GM12878 (cell line): ENCODE measurements around the gene OLFML3. TPM values are rescaled to one million over a fixed set of nuclear protein-coding genes. Genes with fewer than 3 reads are reported as not detected.

ENCODE experiments used
- ATAC-seq: fragments of 200-7000 bp; cut with Tn5 transposase; 3 replicates; pipeline ENCODE4 v1.9.1; 2020; ENCODE audit warnings: mild to moderate bottlenecking, moderate library complexity
- BruUV-seq: library from RNA; stranded (reverse); fragments of 400-500 nt; replicated peaks from 2 replicates; lab custom pipeline; 2021; lab: Mats Ljungman, UMichigan
- CTCF ChIA-PET: fragments of 300-600 bp; sonication (Branson Sonifier 250); formaldehyde crosslinking; extraction: SDS; loops from one replicate; lab custom pipeline; 2021; ENCODE audit warnings: inconsistent platforms; lab: Yijun Ruan, JAX
- POLR2A ChIA-PET: fragments of 350-600 bp; formaldehyde crosslinking; extraction: SDS; loops from one replicate; lab custom pipeline; 2021; ENCODE audit warnings: inconsistent platforms; lab: Charles Lee
- RAD21 ChIA-PET: fragments of 300-600 bp; sonication (Branson Sonifier 250); formaldehyde crosslinking; loops from one replicate; lab custom pipeline; 2023; ENCODE audit warnings: antibody characterized with exemption; ENCODE audit not compliant: unreplicated experiment; lab: Charles Lee
- SMC1A ChIA-PET: fragments of 300-600 bp; sonication (Branson Sonifier 250); formaldehyde crosslinking; loops from one replicate; lab custom pipeline; 2023; ENCODE audit not compliant: unreplicated experiment, uncharacterized antibody; lab: Charles Lee
- DNase-seq: peaks from one replicate; pipeline ENCODE4 v3.0.0-alpha.2; 2011; ENCODE audit warnings: low read depth, low spot score
- FAIRE-seq: peaks from 3 replicates; lab custom pipeline; 2011; peaks lifted over from hg19 to GRCh38; lab: Jason Lieb, UNC
- H2AFZ ChIP-seq: 2 replicates; pipeline ENCODE4 v1.6.0; 2011; ENCODE audit warnings: low read depth, low read length, control low read depth; ENCODE audit not compliant: control insufficient read depth
- H3K27ac ChIP-seq: 2 replicates; pipeline ENCODE4 v1.5.1; 2011; ENCODE audit warnings: control low read depth; ENCODE audit not compliant: control insufficient read depth, insufficient read depth
- H3K27me3 ChIP-seq, 2 experiments: replicated peaks in 1 of 2; 2 replicates each; pipeline versions ENCODE4 v1.6.0 to v1.6.1; 2011; ENCODE audit warnings: low read length in 1 of 2; ENCODE audit not compliant: control insufficient read depth in 2 of 2, insufficient read depth in 2 of 2
- H3K36me3 ChIP-seq, 2 experiments: 2 replicates each; pipeline ENCODE4 v1.5.1; 2011; ENCODE audit warnings: low read length in 1 of 2; ENCODE audit not compliant: control insufficient read depth in 2 of 2, insufficient read depth in 2 of 2
- H3K4me1 ChIP-seq: 2 replicates; pipeline ENCODE4 v1.6.1; 2011; ENCODE audit warnings: mild to moderate bottlenecking, low read length, moderate library complexity, mixed read lengths; ENCODE audit not compliant: control insufficient read depth, insufficient read depth
- H3K4me2 ChIP-seq: 2 replicates; pipeline ENCODE4 v1.6.0; 2011; ENCODE audit warnings: control low read depth; ENCODE audit not compliant: control insufficient read depth, insufficient read depth
- H3K4me3 ChIP-seq: fragments of 200-600 bp; sonication (generic); 2 replicates; pipeline ENCODE4 v1.5.1; 2016
- H3K79me2 ChIP-seq: 2 replicates; pipeline ENCODE4 v1.6.0; 2011; ENCODE audit warnings: low read length; ENCODE audit not compliant: control insufficient read depth, insufficient read depth
- H3K9ac ChIP-seq: 2 replicates; pipeline ENCODE4 v1.8.0; 2011; ENCODE audit warnings: low read length, control low read depth, mixed read lengths; ENCODE audit not compliant: control insufficient read depth, insufficient read depth
- H3K9me3 ChIP-seq: replicated peaks from 3 replicates; pipeline ENCODE4 v1.5.1; 2011; ENCODE audit warnings: mild to moderate bottlenecking, low read length; ENCODE audit not compliant: control insufficient read depth, insufficient read depth
- H4K20me1 ChIP-seq: 2 replicates; pipeline ENCODE4 v1.6.0; 2011; ENCODE audit not compliant: control insufficient read depth, insufficient read depth
- ATF2 ChIP-seq: IDR thresholded peaks from 2 replicates; pipeline ENCODE4 v1.6.1; 2012; ENCODE audit warnings: low read length, inconsistent platforms
- CHD1 ChIP-seq: IDR thresholded peaks from 2 replicates; pipeline ENCODE4 v1.6.1; 2012; ENCODE audit warnings: low read depth, low read length, improper control_type of control experiment
- CTCF ChIP-seq, 3 experiments: IDR thresholded peaks in 2 of 3; conservative IDR thresholded peaks in 1 of 3; 2 replicates each; pipeline ENCODE4 v1.5.1; 2011; ENCODE audit warnings: low read depth in 3 of 3, low read length in 3 of 3, mild to moderate bottlenecking in 3 of 3, control low read depth in 2 of 3, moderate library complexity in 2 of 3, inconsistent platforms in 1 of 3, mixed read lengths in 1 of 3; ENCODE audit not compliant: control insufficient read depth in 2 of 3, insufficient read depth in 1 of 3; ENCODE audit errors: extremely low read depth in 1 of 3
- EZH2 ChIP-seq: IDR thresholded peaks from 2 replicates; pipeline ENCODE4 v1.6.1; 2012; ENCODE audit warnings: low read depth, mild to moderate bottlenecking, control low read depth, inconsistent platforms, low read length, borderline replicate concordance; ENCODE audit not compliant: control insufficient read depth
- MXI1 ChIP-seq: fragments of 150-350 bp; IDR thresholded peaks from 2 replicates; pipeline ENCODE4 v1.6.1; 2011; ENCODE audit warnings: low read depth, mild to moderate bottlenecking, inconsistent platforms, low read length, improper control_type of control experiment
- NFIC ChIP-seq: IDR thresholded peaks from 2 replicates; pipeline ENCODE4 v1.6.1; 2012; ENCODE audit warnings: low read depth, mild to moderate bottlenecking, inconsistent platforms, low read length, moderate library complexity
- NFYA ChIP-seq: IDR thresholded peaks from 2 replicates; pipeline ENCODE4 v1.6.1; 2011; ENCODE audit warnings: low read depth, mild to moderate bottlenecking, low read length, improper control_type of control experiment, borderline replicate concordance
- RAD21 ChIP-seq: IDR thresholded peaks from 2 replicates; pipeline ENCODE4 v1.6.1; 2011; ENCODE audit warnings: mild to moderate bottlenecking, low read depth, low read length, moderate library complexity; ENCODE audit not compliant: insufficient read depth
- SMARCA5 ChIP-seq: fragments of 450-650 bp; IDR thresholded peaks from 2 replicates; pipeline ENCODE4 v1.6.1; 2017; ENCODE audit warnings: mild to moderate bottlenecking
- SUPT20H ChIP-seq: IDR thresholded peaks from 2 replicates; pipeline ENCODE4 v1.6.1; 2011; ENCODE audit warnings: low read depth, mild to moderate bottlenecking, low read length, moderate library complexity, borderline replicate concordance; ENCODE audit not compliant: control insufficient read depth
- TARDBP ChIP-seq: IDR thresholded peaks from 2 replicates; pipeline ENCODE4 v1.6.1; 2016; ENCODE audit warnings: borderline replicate concordance
- TCF3 ChIP-seq: IDR thresholded peaks from 2 replicates; pipeline ENCODE4 v1.6.1; 2012; ENCODE audit warnings: low read depth, mild to moderate bottlenecking, low read length, borderline replicate concordance; ENCODE audit not compliant: insufficient read depth
- YY1 ChIP-seq: IDR thresholded peaks from 2 replicates; pipeline ENCODE4 v1.6.1; 2011; ENCODE audit warnings: low read depth, mild to moderate bottlenecking, low read length
- ZSCAN29 ChIP-seq: fragments of 450-650 bp; IDR thresholded peaks from 2 replicates; pipeline ENCODE4 v1.6.1; 2017; ENCODE audit warnings: mild to moderate bottlenecking, moderate library complexity
- WGBS: methylation state at CpG from one replicate; pipeline ENCODE4 v1.1.6; 2016; ENCODE audit warnings: low lambda C conversion rate; ENCODE audit not compliant: insufficient replicate concordance, insufficient coverage; ENCODE audit errors: missing lambda C conversion rate; 5-methylcytosine and 5-hydroxymethylcytosine counted together
- in situ Hi-C: fragments of 300-500 bp; cut with MboI; formaldehyde crosslinking; loops from 9 replicates; pipeline ENCODE4 v1.14.3; 2018; ENCODE audit warnings: mixed read lengths
- intact Hi-C: fragments of 100-400 bp; cut with micrococcal nuclease; formaldehyde crosslinking; loops from one replicate; pipeline ENCODE4 v1.14.2; 2022; ENCODE audit not compliant: unreplicated experiment
- polyA plus RNA-seq, 11 experiments: library from polyadenylated mRNA; depleted of rRNA in 4 of 11; unstranded in 6 of 11; stranded (reverse) in 5 of 11; fragments of >200 nt; fragmentation: Nextera tagmentation in 4 of 11; fragmentation: Illumina TruSeq in 1 of 11; extraction: Ambion mirVana in 4 of 11; extraction: Trizol in 1 of 11; gene quantifications; 1 replicate in 1 of 11; 2 replicates in 10 of 11; pipeline versions ENCODE4 v1.2.1 to v1.2.3, GENCODE V29; 2011 to 2016; ENCODE audit warnings: inconsistent platforms in 2 of 11, missing spikeins in 2 of 11, low read depth in 1 of 11
- total RNA-seq, 4 experiments: library from RNA; depleted of rRNA in 3 of 4; stranded (reverse); fragments of >200 nt in 3 of 4; fragmentation: Illumina TruSeq in 1 of 4; extraction: Trizol in 1 of 4; gene quantifications; 2 replicates each; pipeline versions ENCODE4 v1.2.1 to v1.2.3, GENCODE V29; 2013 to 2021

Gene OLFML3
- total and polyA plus RNA-seq, 10 of the 15 experiments (the other 5 are each of a cell fraction or from before 2014, with no cell fraction given) = 0.03 TPM; not detected in 9

GRCh38 chr1:114011796-114012195 is 32.5 kb downstream of the OLFML3 start:
- Histone ChIP-seq H4K20me1 (no peaks in the 10 kb centered on the region), H3K4me1 (no peaks in the 10 kb centered on the region), H3K79me2 (no peaks in the 10 kb centered on the region), H3K27me3 (no peaks in the 10 kb centered on the region), H3K4me3 (no peak overlapping the region), H3K27ac (no peak overlapping the region), H3K36me3 (no peaks in the 10 kb centered on the region), H3K9me3 (no peaks in the 10 kb centered on the region), H2AFZ (no peak overlapping the region), H3K9ac (no peak overlapping the region), H3K4me2 (no peak overlapping the region)
- BruUV-seq = no TSS peak
- no peak for FAIRE-seq
- RAD21 ChIA-PET = no interaction called here
- intact Hi-C loops = no loop called here
- no peak for DNase-seq
- ATAC-seq = no peak
- POLR2A ChIA-PET = no interaction called here
- in situ Hi-C loops = no loop called here
- TF ChIP-seq TCF3 = no peak
- TF ChIP-seq TARDBP = no peak
- SMC1A ChIA-PET = interaction anchor here (1.4 kb wide), 1 partner anchor 33 kb away, joined by 4 read pairs; no protein-coding TSS in a partner anchor
- CTCF ChIA-PET = interaction anchor here (1.2 to 1.3 kb wide), 2 partner anchors 11 to 33 kb away, joined by 3 to 4 read pairs; partner anchors contain the start of gene OLFML3

GRCh38 chr1:114015075-114015474 is 35.8 kb downstream of the OLFML3 start:
- FAIRE-seq (no peak), ATAC-seq (no peak), DNase-seq (no peak)
- no TSS peak for BruUV-seq
- Histone ChIP-seq H3K79me2 (no peaks in the 10 kb centered on the region), H3K27me3 (no peaks in the 10 kb centered on the region), H3K36me3 (no peaks in the 10 kb centered on the region), H3K4me2 (no peak overlapping the region), H3K27ac (no peak overlapping the region), H3K4me3 (no peak overlapping the region), H3K4me1 (no peaks in the 10 kb centered on the region), H2AFZ (no peak overlapping the region), H3K9me3 (no peaks in the 10 kb centered on the region; the same call in 2 of the 3 replicates), H4K20me1 (no peaks in the 10 kb centered on the region), H3K9ac (no peak overlapping the region)
- TF ChIP-seq CHD1 = no peak
- TF ChIP-seq YY1 = no peak
- no peak for TF ChIP-seq SUPT20H
- no peak for TF ChIP-seq SMARCA5
- no peak for TF ChIP-seq RAD21
- TF ChIP-seq ZSCAN29 = no peak
- no peak for TF ChIP-seq NFIC
- no peak for TF ChIP-seq ATF2
- TF ChIP-seq NFYA = no peak
- no peak for TF ChIP-seq MXI1
- TF ChIP-seq EZH2 = no peak
- no peak for TF ChIP-seq CTCF (IDR thresholded peaks at IDR 0.05 in 2 of 3, conservative IDR thresholded peaks at IDR 0.05 in 1 of 3; ENCODE audit: control insufficient read depth in 2 of 3, extremely low read depth in 1 of 3, insufficient read depth in 1 of 3, low read depth in 3 of 3, low read length in 3 of 3)
- in situ Hi-C loops = no loop called here
- WGBS = 28% methylated on average over 2 of the region's 2 CpGs
- SMC1A ChIA-PET = no interaction called here
- intact Hi-C loops = no loop called here
- CTCF ChIA-PET = no interaction called here
- RAD21 ChIA-PET = no interaction called here
- POLR2A ChIA-PET = no interaction called here
